ENCODE data around the gene FNTB. TPM values are rescaled to one million over a fixed set of nuclear protein-coding genes. Genes with fewer than 3 reads are reported as not detected.

Gene FNTB
- total and polyA plus RNA-seq, 9 of the 15 experiments (the other 6 are each of a cell fraction or from before 2014, with no cell fraction given) = 6.9 to 23.2 (median 12.2) TPM

DNA sequence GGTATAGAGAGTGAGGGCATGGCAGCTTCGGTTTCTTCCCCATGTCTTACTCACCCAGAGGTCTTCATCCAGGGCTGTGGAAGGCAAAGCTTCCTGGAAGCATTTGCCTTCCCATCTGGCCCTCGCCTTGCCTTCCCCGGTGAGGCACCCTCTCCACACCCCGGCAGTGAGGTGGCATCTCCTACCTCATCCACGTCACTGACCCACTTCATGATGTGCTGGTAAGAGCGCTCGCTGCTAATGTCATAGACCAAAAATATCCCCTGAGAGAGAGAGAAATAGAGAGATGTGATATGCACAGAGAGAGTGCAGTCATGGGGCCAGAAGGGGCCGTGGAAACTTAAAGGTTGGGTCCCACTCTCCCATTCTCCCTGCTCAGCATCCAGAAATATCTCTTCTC is 35.8 kb upstream of the FNTB start:
- 66% methylated on average over 7 of the region's 8 CpGs for WGBS (ENCODE audit: insufficient coverage, low coverage, missing lambda C conversion rate)
- Histone ChIP-seq H3K36me3 (ENCODE audit: control insufficient read depth, insufficient read depth, low read length) (no peaks in the 10 kb centered on the region), H2AFZ (ENCODE audit: low read depth, low read length) (no peak overlapping the region), H4K20me1 (replicated peaks; ENCODE audit: control insufficient read depth, insufficient read depth, low read length) (no peaks in the 10 kb centered on the region), H3K9me1 (ENCODE audit: control insufficient read depth, insufficient read depth, low read length) (no peaks in the 10 kb centered on the region), H3K4me1 (replicated peaks in 1 of 2; ENCODE audit: control insufficient read depth in 2 of 2, insufficient read depth in 2 of 2, low read length in 2 of 2) (peaks cover 0 to 3% of the 10 kb centered on the region in 2 experiments; a peak in 3 of 5 replicates), H3K4me3 (no peak overlapping the region), H3K4me2 (ENCODE audit: insufficient read depth, low read length) (no peak overlapping the region), H3K9ac (ENCODE audit: insufficient read depth in 1 of 2, low read depth in 2 of 2, low read length in 2 of 2) (no peak overlapping the region), H3K27me3 (ENCODE audit: control insufficient read depth in 2 of 2, insufficient read depth in 2 of 2, low read length in 2 of 2) (no peaks in the 10 kb centered on the region), H3K27ac (ENCODE audit: extremely low read depth, low read depth, low read length) (no peak overlapping the region), H3K79me2 (ENCODE audit: control insufficient read depth, insufficient read depth, low read length) (no peaks in the 10 kb centered on the region), H3K9me3 (replicated peaks; ENCODE audit: control insufficient read depth, insufficient read depth, low read depth, low read length) (no peaks in the 10 kb centered on the region)
- in situ Hi-C loops (cut with MboI) = no loop called here
- BruUV-seq (replicated peaks) = no TSS peak
- intact Hi-C loops (cut with micrococcal nuclease) = no loop called here
- POLR2A ChIA-PET = interaction anchor here (0.8 to 1.5 kb wide), 2 partner anchors 15 to 398 kb away, joined by 3 read pairs; no protein-coding TSS in a partner anchor
- DNase-seq (ENCODE audit: extremely low read depth in 1 of 4, low spot score in 3 of 4) (no peak), FAIRE-seq (no peak), ATAC-seq (no peak)
- CTCF ChIA-PET (ENCODE audit: low intra/inter-chr PET ratio) = no interaction called here
- TF ChIP-seq, protein P1, sequence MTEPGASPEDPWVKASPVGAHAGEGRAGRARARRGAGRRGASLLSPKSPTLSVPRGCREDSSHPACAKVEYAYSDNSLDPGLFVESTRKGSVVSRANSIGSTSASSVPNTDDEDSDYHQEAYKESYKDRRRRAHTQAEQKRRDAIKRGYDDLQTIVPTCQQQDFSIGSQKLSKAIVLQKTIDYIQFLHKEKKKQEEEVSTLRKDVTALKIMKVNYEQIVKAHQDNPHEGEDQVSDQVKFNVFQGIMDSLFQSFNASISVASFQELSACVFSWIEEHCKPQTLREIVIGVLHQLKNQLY (CRISPR knock-in tag; conservative IDR thresholded peaks at IDR 0.05) = no peak
- TF ChIP-seq POLR3A (IDR thresholded peaks at IDR 0.05; ENCODE audit: borderline replicate concordance, extremely low read depth, insufficient read depth, insufficient read length) (no peak), TAF15 (IDR thresholded peaks at IDR 0.05; ENCODE audit: low read depth, low read length) (no peak), SMARCA5 (IDR thresholded peaks at IDR 0.05) (no peak), SAFB2 (IDR thresholded peaks at IDR 0.05; ENCODE audit: borderline replicate concordance, low read depth, low read length, severe bottlenecking) (no peak), BHLHE40 (IDR thresholded peaks at IDR 0.05; ENCODE audit: low read length) (no peak), ZFX (CRISPR knock-in tag; IDR thresholded peaks at IDR 0.05) (no peak), RBM15 (IDR thresholded peaks at IDR 0.05; ENCODE audit: insufficient read depth, low read length) (no peak), SRSF3 (IDR thresholded peaks at IDR 0.05; ENCODE audit: insufficient read depth, low read length) (no peak), NELFE (IDR thresholded peaks at IDR 0.05; ENCODE audit: insufficient read depth, insufficient read length) (no peak), TFAM (CRISPR knock-in tag; conservative IDR thresholded peaks at IDR 0.05) (no peak), LCOR (CRISPR knock-in tag; IDR thresholded peaks at IDR 0.05) (no peak), ZNF561 (CRISPR knock-in tag; conservative IDR thresholded peaks at IDR 0.05) (no peak), FIP1L1 (IDR thresholded peaks at IDR 0.05; ENCODE audit: low read depth, low read length, poor library complexity, severe bottlenecking) (no peak), POLR2B (IDR thresholded peaks at IDR 0.05; ENCODE audit: low read depth, partially characterized antibody) (no peak), RB1 (IDR thresholded peaks at IDR 0.05; ENCODE audit: low read depth) (no peak)
- TF ChIP-seq, protein P2, sequence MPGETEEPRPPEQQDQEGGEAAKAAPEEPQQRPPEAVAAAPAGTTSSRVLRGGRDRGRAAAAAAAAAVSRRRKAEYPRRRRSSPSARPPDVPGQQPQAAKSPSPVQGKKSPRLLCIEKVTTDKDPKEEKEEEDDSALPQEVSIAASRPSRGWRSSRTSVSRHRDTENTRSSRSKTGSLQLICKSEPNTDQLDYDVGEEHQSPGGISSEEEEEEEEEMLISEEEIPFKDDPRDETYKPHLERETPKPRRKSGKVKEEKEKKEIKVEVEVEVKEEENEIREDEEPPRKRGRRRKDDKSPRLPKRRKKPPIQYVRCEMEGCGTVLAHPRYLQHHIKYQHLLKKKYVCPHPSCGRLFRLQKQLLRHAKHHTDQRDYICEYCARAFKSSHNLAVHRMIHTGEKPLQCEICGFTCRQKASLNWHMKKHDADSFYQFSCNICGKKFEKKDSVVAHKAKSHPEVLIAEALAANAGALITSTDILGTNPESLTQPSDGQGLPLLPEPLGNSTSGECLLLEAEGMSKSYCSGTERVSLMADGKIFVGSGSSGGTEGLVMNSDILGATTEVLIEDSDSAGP (CRISPR knock-in tag; IDR thresholded peaks at IDR 0.05) = no peak
- TF ChIP-seq, protein P3, sequence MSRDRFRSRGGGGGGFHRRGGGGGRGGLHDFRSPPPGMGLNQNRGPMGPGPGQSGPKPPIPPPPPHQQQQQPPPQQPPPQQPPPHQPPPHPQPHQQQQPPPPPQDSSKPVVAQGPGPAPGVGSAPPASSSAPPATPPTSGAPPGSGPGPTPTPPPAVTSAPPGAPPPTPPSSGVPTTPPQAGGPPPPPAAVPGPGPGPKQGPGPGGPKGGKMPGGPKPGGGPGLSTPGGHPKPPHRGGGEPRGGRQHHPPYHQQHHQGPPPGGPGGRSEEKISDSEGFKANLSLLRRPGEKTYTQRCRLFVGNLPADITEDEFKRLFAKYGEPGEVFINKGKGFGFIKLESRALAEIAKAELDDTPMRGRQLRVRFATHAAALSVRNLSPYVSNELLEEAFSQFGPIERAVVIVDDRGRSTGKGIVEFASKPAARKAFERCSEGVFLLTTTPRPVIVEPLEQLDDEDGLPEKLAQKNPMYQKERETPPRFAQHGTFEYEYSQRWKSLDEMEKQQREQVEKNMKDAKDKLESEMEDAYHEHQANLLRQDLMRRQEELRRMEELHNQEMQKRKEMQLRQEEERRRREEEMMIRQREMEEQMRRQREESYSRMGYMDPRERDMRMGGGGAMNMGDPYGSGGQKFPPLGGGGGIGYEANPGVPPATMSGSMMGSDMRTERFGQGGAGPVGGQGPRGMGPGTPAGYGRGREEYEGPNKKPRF (IDR thresholded peaks at IDR 0.05; ENCODE audit: low read depth, low read length) = no peak

Measured in K562 (cell line).